NCI-H526 (cell line): ENCODE results near the gene LBH.
"Not testable (repeated sequence)": the region's sequence is repeated elsewhere in the genome, so short reads cannot be mapped to it uniquely, and the experiment has no call there.

Experiments
- DNase-seq, 2 experiments: peaks; one replicate each; lab custom pipeline; 2025; lab: John Stamatoyannopoulos, UW

LBH gene

GRCh38 chr2:30257266-30258214, 26.2 kb downstream of the LBH start:
- DNase-seq, result no peak

GRCh38 chr2:30259071-30259470, 27.7 kb downstream of the LBH start:
- DNase-seq, result no peak

DNA sequence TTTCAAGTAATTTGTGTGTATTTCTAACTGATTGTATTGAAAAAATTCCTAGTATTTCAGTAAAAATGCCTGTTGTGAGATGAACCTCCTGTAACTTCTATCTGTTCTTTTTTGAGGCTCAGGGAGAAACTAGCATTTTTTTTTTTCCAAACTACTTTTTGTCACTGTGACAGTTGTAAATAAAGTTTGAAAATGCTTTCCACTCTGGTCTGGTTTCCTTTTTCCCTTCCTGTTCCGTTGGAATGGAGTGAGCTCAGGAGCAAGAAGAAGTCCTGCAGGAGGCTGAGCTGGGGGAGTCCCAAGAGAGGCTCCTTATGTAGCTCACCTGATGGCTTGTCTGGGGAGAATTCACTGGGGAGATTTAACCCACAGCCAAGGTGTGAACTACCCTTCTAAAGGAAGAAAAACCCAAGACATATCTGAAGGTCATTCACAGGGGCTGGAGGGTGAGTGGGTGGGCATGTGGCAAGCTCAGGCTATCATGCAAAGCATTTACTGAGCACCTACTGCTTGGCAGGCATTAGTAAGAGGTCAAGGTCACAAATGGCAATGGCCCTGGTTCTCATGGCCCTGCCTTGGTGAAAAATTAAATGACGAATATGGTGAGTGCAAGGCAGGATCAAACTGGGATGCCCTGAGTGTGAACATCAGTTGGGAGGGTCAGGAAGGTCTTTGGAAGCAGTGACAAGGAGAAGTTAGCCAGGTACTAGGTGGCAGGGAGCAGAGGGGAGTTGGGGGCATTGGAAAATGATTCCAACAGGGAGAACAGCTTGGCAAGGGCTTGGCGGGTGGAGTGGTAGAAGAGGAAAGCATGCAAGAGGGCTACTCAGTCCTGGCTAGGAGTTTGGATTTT, 28.7 kb downstream of the LBH start:
- no peak for DNase-seq

GRCh38 chr2:30260941-30261340, 29.6 kb downstream of the LBH start:
- no peak for DNase-seq

DNA sequence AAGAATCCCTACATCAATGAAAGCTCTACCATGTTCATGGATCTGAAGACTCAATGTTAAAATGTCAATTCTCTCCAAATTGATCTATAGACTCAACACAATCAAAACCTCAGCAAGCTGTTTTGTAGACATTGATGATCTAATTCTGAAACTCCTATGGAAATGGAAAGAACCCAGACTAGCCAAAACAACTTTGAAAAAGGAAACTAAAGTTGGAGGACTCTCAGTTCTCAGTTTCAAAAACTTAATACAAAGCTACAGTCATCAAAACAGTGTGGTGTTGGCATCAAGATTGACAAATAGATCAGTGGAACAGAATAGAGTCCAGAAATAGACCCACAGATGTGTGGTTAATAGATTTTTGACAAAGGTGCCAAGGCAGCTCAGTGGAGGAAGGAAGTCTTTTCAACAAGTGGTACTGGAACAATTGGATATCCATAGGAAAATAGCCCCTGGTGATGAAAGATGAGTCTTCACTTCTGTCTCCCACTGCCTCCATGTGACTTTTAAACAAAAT, 30.4 kb downstream of the LBH start:
- no peak for DNase-seq

DNA sequence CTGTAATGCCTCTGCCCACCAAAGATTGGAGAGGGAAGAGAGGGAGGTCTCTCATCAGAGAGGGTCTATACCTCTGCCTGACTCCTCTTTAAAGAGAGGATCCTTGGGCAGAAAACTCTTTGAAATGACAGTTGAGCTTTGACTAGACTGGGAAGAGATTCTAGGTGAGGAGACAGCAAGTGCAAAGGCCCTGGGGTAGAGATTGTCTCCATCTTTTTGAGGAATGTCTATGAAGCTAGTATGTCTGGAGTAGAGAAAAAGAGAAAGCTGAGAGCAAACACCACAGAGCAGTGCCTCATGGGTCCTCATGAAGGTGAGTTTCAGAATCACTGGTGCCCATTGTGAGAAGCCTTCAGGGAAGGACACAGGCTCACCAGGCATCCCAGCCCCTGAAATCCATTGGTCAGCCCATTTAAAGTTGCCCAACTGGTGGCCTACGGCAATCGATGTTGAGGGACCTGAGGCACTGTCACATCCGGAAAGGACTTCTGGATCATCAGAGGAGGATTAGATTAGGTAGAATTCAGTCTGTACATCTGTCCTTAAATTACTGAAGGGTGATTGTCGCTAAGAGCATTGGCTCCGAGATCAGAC, 31.5 kb downstream of the LBH start:
- DNase-seq, result no peak

DNA sequence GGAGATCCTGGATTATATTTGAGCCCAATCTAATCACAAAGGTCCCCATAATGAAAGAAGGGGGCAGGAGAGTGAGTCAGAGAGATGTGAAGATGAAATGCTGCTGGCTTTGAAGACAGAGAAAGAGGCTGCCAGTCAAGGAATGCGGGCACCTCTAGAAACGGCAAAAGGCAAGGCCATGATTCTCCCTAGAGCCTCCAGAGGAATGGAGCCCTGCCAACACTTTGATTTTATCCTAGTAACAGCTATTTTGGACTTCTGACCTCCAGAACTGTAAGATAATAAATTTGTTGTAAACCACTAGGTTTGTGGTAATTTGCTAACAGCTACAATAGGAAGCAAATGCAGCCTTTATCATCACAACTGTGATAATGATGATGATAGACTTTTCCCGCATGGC, 32.9 kb downstream of the LBH start:
- no peak for DNase-seq

- DNase-seq, result no peak
These were observed 34.0 kb downstream of the LBH start for GRCh38 chr2:30265052-30266015.

GRCh38 chr2:30266051-30266621, 34.8 kb downstream of the LBH start:
- no peak for DNase-seq

DNA sequence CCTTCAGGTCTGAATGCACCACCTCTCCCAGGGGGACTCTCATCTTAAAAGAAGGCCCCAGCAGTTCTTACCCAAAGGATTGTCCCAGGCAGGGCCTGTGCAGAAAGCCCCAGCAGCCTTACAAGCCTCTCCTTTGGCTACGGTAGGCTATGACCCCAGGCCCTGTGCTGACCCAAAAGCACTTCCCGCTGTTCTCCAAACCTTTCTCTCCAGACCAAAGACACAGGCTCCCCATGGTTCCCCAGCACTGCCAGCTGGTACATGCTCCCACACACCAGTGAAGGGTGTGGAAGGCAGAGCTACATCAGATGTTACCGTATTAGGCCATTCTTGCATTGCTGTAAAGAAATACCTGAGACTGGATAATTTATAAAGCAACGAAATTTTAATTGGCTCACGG, 35.4 kb downstream of the LBH start:
- DNase-seq, result no peak

- no peak for DNase-seq
These were observed 36.0 kb downstream of the LBH start for GRCh38 chr2:30267161-30267975.

GRCh38 chr2:30268296-30268871, 37.0 kb downstream of the LBH start:
- no peak for DNase-seq

DNA sequence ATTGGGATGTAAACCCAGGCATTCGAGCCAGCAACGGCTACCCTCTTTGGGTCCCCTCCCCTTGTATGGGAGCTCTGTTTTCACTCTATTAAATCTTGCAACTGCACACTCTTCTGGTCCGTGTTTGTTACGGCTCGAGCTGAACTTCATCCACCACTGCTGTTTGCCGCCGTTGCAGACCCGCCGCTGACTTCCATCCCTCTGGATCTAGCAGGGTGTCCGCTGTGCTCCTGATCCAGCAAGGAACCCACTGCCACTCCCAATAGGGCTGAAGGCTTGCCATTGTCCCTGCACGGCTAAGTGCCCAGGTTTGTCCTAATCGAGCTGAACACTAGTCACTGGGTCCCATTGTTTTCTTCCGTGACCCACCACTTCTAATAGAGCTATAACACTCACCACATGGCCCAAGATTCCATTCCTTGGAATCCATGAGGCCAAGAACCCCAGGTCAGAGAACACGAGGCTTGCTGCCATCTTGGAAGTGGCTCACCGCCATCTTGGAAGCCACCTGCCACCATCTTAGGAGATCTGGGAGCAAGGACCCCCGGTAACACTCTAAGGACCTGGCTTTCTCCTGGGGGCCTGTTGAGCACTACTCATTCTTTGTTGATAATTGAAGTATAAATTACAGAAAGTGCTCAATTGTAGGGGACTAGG, 37.9 kb downstream of the LBH start:
- DNase-seq, result not testable (repeated sequence)

- DNase-seq, result no peak
These were observed 38.4 kb downstream of the LBH start for GRCh38 chr2:30269771-30270145.

DNA sequence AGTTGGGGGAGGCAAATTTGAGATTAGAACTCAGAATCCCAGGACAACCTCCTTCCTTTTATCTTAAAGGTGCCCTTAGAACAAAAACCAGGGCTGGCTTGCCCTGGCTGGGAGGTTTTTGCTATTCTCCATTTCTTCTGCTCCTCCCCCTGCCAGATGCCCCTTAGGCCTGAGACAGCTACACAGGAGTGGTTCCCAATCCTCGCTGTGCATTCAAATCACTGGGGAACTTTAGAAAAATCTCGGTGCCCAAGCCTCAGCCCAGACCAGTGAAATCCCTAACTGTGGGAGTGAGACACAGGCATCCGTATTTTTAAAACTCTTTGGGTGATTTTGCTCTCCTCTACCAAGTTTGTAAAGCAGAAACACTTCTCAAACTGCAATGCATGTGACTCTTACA, 38.8 kb downstream of the LBH start:
- DNase-seq, result no peak

DNA sequence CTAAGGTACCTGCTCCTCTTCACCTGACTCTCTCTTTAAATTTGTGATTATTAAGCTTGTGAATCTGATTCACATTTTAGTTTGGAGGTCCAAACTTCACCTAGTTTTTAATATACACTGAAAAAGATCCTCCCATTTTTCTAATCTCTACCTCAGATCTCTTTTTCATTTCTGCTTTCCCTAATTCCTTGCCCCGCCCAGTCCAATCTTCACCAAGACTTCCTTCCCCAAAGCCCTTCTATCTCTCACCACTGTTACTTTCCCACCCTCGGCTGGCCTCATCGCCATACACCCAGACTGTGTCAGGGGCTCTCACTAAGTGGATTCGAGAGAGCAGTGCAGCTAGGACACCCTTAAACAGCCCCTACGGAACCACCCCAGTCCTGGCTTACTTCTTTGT, 40.0 kb downstream of the LBH start:
- no peak for DNase-seq

DNA sequence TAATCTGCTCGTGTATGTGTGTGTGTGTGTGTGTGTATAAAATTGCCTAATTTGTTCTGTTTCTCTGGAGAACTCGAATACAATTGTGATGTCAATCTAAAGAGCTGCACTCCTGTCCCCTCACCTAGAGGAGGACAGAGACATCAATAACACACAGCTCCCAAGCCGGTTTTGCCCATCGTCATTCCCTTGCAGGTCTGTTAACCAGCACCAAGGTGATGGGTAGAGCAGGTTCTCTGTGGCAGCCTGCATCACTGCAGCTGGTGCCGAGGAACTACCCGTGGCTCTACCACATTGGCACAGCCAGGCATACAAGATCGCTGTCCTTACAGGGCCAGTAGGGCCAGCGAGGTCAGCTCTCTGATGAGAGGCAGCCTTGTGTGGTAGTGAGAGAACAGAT, 41.0 kb downstream of the LBH start:
- DNase-seq, result no peak

GRCh38 chr2:30272761-30273573, 41.6 kb downstream of the LBH start:
- DNase-seq, result no peak
